GM23338 (cell line): ENCODE results near the gene ASL. TPM values are rescaled to one million over a fixed set of nuclear protein-coding genes. Genes with fewer than 3 reads are reported as not detected.

ENCODE experiments used
- ATAC-seq: fragments of 200-7000 bp; cut with Tn5 transposase; 3 replicates; pipeline ENCODE4 v1.9.1; 2020
- DNase-seq: peaks from one replicate; pipeline ENCODE4 v3.0.0-alpha.2; 2015; ENCODE audit warnings: low spot score
- H2AFZ ChIP-seq: fragments of 200-600 bp; sonication (generic); 2 replicates; pipeline ENCODE4 v1.8.0; 2016; ENCODE audit warnings: antibody characterized with exemption, mild to moderate bottlenecking, moderate library complexity
- H3F3A ChIP-seq: fragments of 200-600 bp; sonication (generic); replicated peaks from 2 replicates; pipeline ENCODE4 v1.8.0; 2017; ENCODE audit warnings: antibody characterized with exemption, mixed run types, low read depth
- H3K27ac ChIP-seq: fragments of 200-600 bp; sonication (generic); 2 replicates; pipeline ENCODE4 v1.6.1; 2016; ENCODE audit warnings: low read depth
- H3K27me3 ChIP-seq: fragments of 200-600 bp; sonication (generic); 2 replicates; pipeline ENCODE4 v1.8.0; 2016; ENCODE audit warnings: mild to moderate bottlenecking, mixed run types, moderate library complexity; ENCODE audit not compliant: insufficient read depth
- H3K36me3 ChIP-seq: fragments of 200-600 bp; sonication (generic); 2 replicates; pipeline ENCODE4 v1.8.0; 2016; ENCODE audit warnings: mild to moderate bottlenecking; ENCODE audit not compliant: insufficient read depth
- H3K4me1 ChIP-seq: fragments of 200-600 bp; sonication (generic); 2 replicates; pipeline ENCODE4 v1.8.0; 2016; ENCODE audit warnings: mild to moderate bottlenecking, moderate library complexity; ENCODE audit not compliant: insufficient read depth
- H3K4me2 ChIP-seq: fragments of 200-600 bp; sonication (generic); 2 replicates; pipeline ENCODE4 v1.7.1; 2017; ENCODE audit warnings: mixed run types
- H3K4me3 ChIP-seq: fragments of 200-600 bp; sonication (generic); 2 replicates; pipeline ENCODE4 v1.6.1; 2016; ENCODE audit warnings: mixed run types
- H3K79me2 ChIP-seq: fragments of 200-600 bp; sonication (generic); replicated peaks from 2 replicates; pipeline ENCODE4 v1.8.0; 2017; ENCODE audit warnings: mild to moderate bottlenecking; ENCODE audit not compliant: insufficient read depth
- H3K9me2 ChIP-seq: fragments of 200-600 bp; sonication (generic); 2 replicates; pipeline ENCODE4 v1.8.0; 2017; ENCODE audit not compliant: insufficient read depth
- H4K20me1 ChIP-seq: fragments of 200-600 bp; sonication (generic); replicated peaks from 2 replicates; pipeline ENCODE4 v1.8.0; 2017; ENCODE audit warnings: mild to moderate bottlenecking; ENCODE audit not compliant: insufficient read depth
- H3K27ac Mint-ChIP-seq: 2 replicates; pipeline ENCODE4 v1.8.0; 2020; ENCODE audit warnings: inconsistent platforms, mild to moderate bottlenecking, moderate library complexity, mixed read lengths
- H3K27me3 Mint-ChIP-seq: 3 replicates; pipeline ENCODE4 v1.8.0; 2022; ENCODE audit warnings: low read depth, mild to moderate bottlenecking, moderate library complexity, mixed read lengths, inconsistent platforms; ENCODE audit not compliant: insufficient read depth, poor library complexity
- H3K36me3 Mint-ChIP-seq: 3 replicates; pipeline ENCODE4 v1.8.0; 2021; ENCODE audit warnings: low read depth, mild to moderate bottlenecking, inconsistent platforms, moderate library complexity, mixed read lengths
- H3K4me1 Mint-ChIP-seq: 3 replicates; pipeline ENCODE4 v1.8.0; 2020; ENCODE audit warnings: mild to moderate bottlenecking, inconsistent platforms, mixed read lengths
- H3K4me3 Mint-ChIP-seq: 3 replicates; pipeline ENCODE4 v1.8.0; 2021; ENCODE audit warnings: moderate library complexity, mild to moderate bottlenecking, inconsistent platforms, mixed read lengths
- H3K9me3 Mint-ChIP-seq: 3 replicates; pipeline ENCODE4 v1.8.0; 2020; ENCODE audit warnings: moderate library complexity, mild to moderate bottlenecking, inconsistent platforms, mixed read lengths
- CREB1 ChIP-seq: fragments of 250-450 bp; sonication (Bioruptor Pico); IDR thresholded peaks from 2 replicates; pipeline ENCODE4 v1.5.0; 2020; ENCODE audit warnings: low read depth, mild to moderate bottlenecking, moderate library complexity
- CTCF ChIP-seq, 2 experiments: fragments of 200-600 bp in 1 of 2; sonication (generic) in 1 of 2; conservative IDR thresholded peaks; 2 replicates each; pipeline versions ENCODE4 v1.5.1 to v1.6.1; 2016 to 2017; ENCODE audit warnings: antibody characterized with exemption in 2 of 2, low read depth in 2 of 2, mild to moderate bottlenecking in 2 of 2, moderate library complexity in 1 of 2
- ETS1 ChIP-seq: IDR thresholded peaks from 2 replicates; pipeline ENCODE4 v1.6.1; 2016; ENCODE audit warnings: antibody characterized with exemption
- EZH2 ChIP-seq: fragments of 200-600 bp; sonication (generic); IDR thresholded peaks from one replicate; pipeline ENCODE4 v1.8.0; 2017; ENCODE audit warnings: antibody characterized with exemption, mild to moderate bottlenecking, low read depth; ENCODE audit not compliant: unreplicated experiment
- EZH2phosphoT487 ChIP-seq: fragments of 200-600 bp; sonication (generic); IDR thresholded peaks from one replicate; pipeline ENCODE4 v1.8.1; 2018; ENCODE audit warnings: antibody characterized with exemption; ENCODE audit not compliant: unreplicated experiment
- JUNB ChIP-seq: IDR thresholded peaks from one replicate; pipeline ENCODE4 v1.6.1; 2016; ENCODE audit warnings: antibody characterized with exemption; ENCODE audit not compliant: unreplicated experiment
- NANOG ChIP-seq: IDR thresholded peaks from 2 replicates; pipeline ENCODE4 v1.6.1; 2016; ENCODE audit warnings: antibody characterized with exemption, borderline replicate concordance
- POLR2AphosphoS5 ChIP-seq: IDR thresholded peaks from 2 replicates; pipeline ENCODE4 v1.6.1; 2016; ENCODE audit warnings: antibody characterized with exemption, low read depth
- REST ChIP-seq: IDR thresholded peaks from one replicate; pipeline ENCODE4 v1.6.1; 2018; ENCODE audit warnings: antibody characterized with exemption; ENCODE audit not compliant: unreplicated experiment
- STAT1 ChIP-seq: IDR thresholded peaks from one replicate; pipeline ENCODE4 v1.6.1; 2016; ENCODE audit warnings: antibody characterized with exemption; ENCODE audit not compliant: unreplicated experiment
- ZNF114 ChIP-seq: fragments of 250-450 bp; sonication (Bioruptor Pico); IDR thresholded peaks from 2 replicates; pipeline ENCODE4 v1.5.0; 2020; ENCODE audit warnings: mild to moderate bottlenecking, moderate library complexity
- ZNF331 ChIP-seq: fragments of 250-450 bp; sonication (Bioruptor Pico); IDR thresholded peaks from 2 replicates; pipeline ENCODE4 v1.5.0; 2020; ENCODE audit warnings: low read depth, mild to moderate bottlenecking, moderate library complexity
- ZNF462 ChIP-seq: fragments of 250-450 bp; sonication (Bioruptor Pico); IDR thresholded peaks from 2 replicates; pipeline ENCODE4 v1.5.0; 2020; ENCODE audit warnings: mild to moderate bottlenecking, moderate library complexity
- polyA plus RNA-seq: library from polyadenylated mRNA; unstranded; fragments of >200 nt; fragmentation: Nextera tagmentation; extraction: Ambion mirVana; gene quantifications from 2 replicates; pipeline ENCODE4 v1.2.1, GENCODE V29; 2016
- total RNA-seq: library from RNA; depleted of rRNA; stranded (reverse); fragments of >200 nt; shearing (Covaris generic); gene quantifications from 2 replicates; pipeline ENCODE4 v1.2.3, GENCODE V29; 2014

The ASL gene
- total and polyA plus RNA-seq, 2 experiments from 2014 or later = 14.9 to 36.9 TPM

GRCh38 chr7:66055321-66055956 is 20.2 kb upstream of the ASL start:
- no peak for ATAC-seq
- H3K36me3 ChIP-seq = no peaks in the 10 kb centered on the region
- no peak for DNase-seq

More at GRCh38 chr7:66055321-66055956, 20.2 kb upstream of the ASL start:
- Mint-ChIP-seq H3K27me3 (peaks cover 6% of the 10 kb centered on the region), H3K9me3 (no peaks in the 10 kb centered on the region), H3K36me3 (no peaks in the 10 kb centered on the region), H3K4me3 (no peak overlapping the region), H3K27ac (no peak overlapping the region), H3K4me1 (no peaks in the 10 kb centered on the region)
- no peak overlapping the region for H3K4me3 ChIP-seq
- H3K27ac ChIP-seq = no peak overlapping the region
- no peaks in the 10 kb centered on the region for H3F3A ChIP-seq
- H3K79me2 ChIP-seq = no peaks in the 10 kb centered on the region
- no peak overlapping the region for H3K4me2 ChIP-seq
- no peaks in the 10 kb centered on the region for H3K27me3 ChIP-seq
- TF ChIP-seq ZNF462 = no peak
- TF ChIP-seq POLR2AphosphoS5 = no peak
- no peak for TF ChIP-seq CREB1
- no peak for TF ChIP-seq EZH2phosphoT487
- TF ChIP-seq ZNF331 (CRISPR knock-in tag) = no peak
- no peak for TF ChIP-seq EZH2
- no peak for TF ChIP-seq JUNB
- TF ChIP-seq ETS1 = no peak
- TF ChIP-seq REST = no peak
- TF ChIP-seq ZNF114 (CRISPR knock-in tag) = no peak
- TF ChIP-seq CTCF (conservative IDR thresholded peaks at IDR 0.05; ENCODE audit: low read depth in 2 of 2) = no peak
- no peak for TF ChIP-seq STAT1
- TF ChIP-seq NANOG = no peak
- H2AFZ ChIP-seq = no peak overlapping the region
- H3K4me1 ChIP-seq = no peaks in the 10 kb centered on the region
- no peaks in the 10 kb centered on the region for H4K20me1 ChIP-seq
- no peaks in the 10 kb centered on the region for H3K9me2 ChIP-seq
